Midbrain (tissue), 1 donor: ENCODE measurements around the gene SURF2.

Experiments
- DNase-seq: peaks from one replicate; lab custom pipeline; 2025; lab: John Stamatoyannopoulos, UW

SURF2 gene

DNA sequence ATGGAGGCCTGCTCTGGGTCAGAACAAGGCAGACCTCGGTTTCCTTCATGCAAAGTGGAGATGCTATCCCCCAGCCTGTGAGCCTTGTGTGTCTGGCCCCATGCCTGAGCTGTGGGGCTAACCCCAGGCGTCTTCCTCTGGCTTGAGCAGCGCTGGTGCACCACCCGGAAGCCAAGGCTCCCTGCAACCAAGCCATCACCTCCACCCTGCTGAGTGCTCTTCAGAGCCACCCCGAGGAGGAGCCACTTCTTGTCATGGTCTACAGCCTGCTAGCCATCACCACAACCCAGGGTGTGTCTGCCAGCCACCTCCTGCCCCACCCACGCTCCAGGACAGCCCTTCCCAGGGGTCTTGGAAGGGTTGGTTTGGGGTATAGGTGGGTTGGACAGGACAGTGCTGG is 45.2 kb downstream of the SURF2 start:
- no peak for DNase-seq

DNA sequence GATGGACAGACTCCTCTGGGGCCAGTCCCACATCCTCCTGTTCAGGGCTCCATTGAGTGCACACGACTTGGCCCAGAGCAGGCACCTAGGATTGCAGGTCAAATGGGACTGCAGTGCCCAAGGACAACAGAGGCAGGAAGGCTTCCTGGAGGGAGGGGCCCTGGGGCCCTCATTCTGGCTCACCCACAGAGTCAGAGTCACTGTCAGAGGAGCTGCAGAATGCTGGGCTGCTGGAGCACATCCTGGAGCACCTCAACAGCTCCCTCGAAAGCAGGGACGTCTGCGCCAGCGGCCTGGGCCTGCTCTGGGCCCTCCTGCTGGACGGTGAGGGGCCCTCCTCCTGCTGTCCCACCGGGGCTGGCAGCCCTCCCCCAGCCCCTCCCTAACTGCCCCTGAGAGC is 46.3 kb downstream of the SURF2 start:
- no peak for DNase-seq

DNA sequence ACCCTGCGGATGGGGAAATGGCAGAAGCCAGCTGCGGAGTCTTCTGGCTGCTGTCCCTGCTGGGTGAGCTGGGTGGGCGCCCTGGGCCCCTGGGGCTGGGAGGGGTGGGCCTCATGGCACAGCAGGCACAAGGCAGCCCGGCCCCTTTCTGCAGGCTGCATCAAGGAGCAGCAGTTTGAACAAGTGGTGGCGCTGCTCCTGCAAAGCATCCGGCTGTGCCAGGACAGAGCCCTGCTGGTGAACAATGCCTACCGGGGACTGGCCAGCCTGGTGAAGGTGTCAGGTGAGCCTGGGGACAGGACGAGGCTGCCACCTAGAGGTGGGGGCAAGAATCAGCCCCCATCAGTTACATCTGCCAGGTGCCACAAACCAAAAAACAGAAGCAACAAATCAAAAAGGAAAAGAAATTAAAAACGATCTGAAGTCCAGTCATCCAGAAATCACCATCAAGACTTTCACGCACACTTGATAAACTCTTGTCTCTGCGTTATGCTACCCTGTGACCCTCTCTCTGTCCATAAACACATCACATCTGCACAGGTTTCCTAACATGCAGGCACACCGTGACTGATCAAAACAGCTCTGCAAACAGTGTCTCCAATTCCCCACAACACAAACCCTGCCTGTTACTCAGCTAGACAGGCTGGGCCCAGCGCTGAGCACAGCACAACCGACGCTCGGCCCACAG is 47.6 kb downstream of the SURF2 start:
- DNase-seq, result no peak

DNA sequence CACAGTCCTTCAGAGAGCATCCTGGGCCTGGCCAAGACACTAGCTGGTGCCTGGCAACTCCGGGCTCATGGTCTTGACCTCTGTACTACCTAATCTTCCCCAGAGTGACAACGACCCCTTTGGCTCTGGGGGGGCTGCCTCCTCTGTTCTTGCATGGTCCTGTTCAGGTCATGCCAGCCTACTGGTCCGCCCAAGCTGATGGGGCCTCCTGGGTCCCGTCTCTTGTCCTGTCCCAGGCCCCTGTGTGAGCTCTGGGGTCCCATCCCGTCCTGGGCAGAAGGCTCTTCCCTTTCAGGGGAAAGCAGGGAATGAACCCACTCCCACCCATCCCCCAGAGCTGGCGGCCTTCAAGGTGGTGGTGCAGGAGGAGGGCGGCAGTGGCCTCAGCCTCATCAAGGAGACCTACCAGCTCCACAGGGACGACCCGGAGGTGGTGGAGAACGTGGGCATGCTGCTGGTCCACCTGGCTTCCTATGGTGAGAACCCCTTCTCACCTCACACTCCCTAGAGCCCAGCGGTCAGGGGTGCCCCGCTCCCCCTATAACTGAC is 48.2 kb downstream of the SURF2 start:
- DNase-seq, result no peak

DNA sequence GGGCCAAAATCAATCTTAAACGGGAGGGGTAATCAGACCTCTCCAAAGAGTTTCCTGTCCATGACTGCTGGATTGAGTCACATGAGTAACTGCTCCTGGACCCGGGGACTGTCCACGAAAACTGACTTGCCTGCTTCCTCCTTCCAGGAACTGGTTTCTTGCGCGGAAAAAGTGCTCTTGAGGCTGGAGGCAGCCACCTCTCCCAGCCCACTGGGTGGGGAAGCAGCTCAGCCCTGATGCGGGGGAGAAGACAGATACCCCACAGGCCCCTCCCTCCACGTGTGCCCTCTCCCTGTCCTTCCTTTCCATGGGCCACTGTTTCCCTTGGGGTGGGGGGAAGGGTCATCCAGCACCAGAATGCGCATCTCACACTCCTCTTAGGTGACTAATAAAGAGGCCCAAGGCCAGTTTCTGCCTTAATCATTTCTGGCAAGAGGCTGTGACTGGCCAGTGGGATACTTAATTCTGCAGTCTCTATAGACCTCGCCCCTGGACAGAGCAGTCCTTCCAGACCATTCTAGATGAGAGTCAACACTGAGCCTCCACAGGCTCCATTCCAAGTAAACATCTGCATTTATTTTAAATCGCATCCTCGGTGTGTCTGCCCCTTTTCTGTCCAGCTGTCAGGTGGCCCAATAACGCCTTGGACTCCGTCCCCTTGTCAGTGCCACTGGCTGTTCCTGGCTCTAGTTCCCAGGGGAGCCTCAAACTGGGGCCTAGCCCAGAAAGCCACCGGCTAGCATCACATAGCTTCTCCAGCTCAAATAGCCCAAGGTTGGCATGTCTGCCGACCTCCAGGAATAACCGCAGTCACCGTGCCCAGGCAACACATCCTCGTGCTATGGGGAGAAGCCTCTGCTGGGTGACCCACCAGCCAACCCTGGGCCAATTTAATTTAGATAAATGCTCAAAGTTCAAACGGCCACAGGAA is 49.4 kb downstream of the SURF2 start:
- DNase-seq, result no peak

DNA sequence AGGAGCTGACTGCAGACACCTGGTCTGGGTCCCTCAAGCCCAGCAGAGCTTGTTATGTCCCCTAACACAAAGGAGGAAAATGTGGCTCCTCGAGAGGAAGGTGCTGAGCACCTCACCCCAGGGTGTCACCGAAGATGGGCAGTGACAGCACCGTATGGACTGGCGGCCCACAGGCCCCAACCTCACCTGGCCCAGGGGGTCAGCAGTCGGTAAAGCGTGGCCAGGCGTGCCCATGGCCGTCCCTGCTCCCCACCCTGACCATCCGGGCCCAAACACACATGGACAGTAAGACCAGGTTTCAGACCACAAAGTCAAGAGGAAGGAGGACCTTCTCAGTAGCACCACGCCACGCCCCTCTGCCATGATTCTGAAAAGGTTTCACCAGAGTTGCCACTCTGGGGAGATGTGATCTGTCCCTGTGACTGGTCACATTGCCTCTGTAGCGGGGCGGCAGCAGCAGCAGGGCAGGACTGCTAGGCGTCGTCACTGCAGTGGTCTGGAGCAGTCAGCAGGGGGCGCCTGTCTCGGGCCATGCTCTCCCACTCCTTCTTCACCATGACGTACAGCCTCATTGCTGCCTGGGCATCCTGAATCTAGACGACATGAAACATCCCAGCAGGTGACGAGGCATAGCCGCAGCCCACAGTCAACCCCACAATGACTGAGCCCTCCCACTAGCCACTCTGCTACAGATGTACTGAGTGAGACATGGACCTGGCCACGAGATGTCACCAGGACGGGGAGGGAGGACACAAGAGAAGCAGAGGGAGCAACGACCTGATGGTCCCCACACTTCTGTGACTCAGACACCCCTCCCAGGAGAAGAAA is 50.3 kb downstream of the SURF2 start:
- peak; percentile 56 for DNase-seq

DNA sequence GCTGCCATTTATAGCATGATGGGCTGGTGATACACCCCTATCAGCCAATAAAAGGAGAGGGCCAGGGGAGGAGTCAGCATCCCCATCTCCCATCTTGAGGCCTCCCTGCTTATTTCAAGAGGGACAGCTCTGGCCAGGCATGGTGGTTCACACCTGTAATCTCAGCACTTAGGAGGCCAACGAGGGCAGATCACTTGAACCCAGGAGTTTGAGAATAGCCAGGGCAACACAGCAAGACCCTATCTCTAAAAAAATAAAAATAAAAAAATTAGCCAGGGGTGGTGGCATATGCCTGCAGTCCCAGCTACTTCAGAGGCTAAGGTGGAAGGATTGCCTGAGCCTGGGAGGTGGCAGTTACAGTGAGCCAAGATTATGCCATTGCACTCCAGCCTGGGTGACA is 51.7 kb downstream of the SURF2 start:
- DNase-seq, result no peak
